CD14-positive monocyte (primary cell): ENCODE results near the gene LILRA2. TPM values are rescaled to one million over a fixed set of nuclear protein-coding genes. Genes with fewer than 3 reads are reported as not detected.
"Not testable (repeated sequence)": the region's sequence is repeated elsewhere in the genome, so short reads cannot be mapped to it uniquely, and the experiment has no call there.

ENCODE experiments used
- DNase-seq, 3 donors: peaks; one replicate each; pipeline ENCODE4 v3.0.0-alpha.2; 2011 to 2022
- H2AFZ ChIP-seq: 2 replicates; pipeline ENCODE4 v1.6.0; 2012; ENCODE audit warnings: mild to moderate bottlenecking, low read depth, low read length, inconsistent platforms; ENCODE audit not compliant: insufficient read depth, poor library complexity, severe bottlenecking
- H3K27ac ChIP-seq, 2 donors: 1 replicate in 1 of 2; 2 replicates in 1 of 2; pipeline ENCODE4 v1.5.1; 2012 to 2013; ENCODE audit warnings: low read length in 2 of 2, control low read depth in 1 of 2, inconsistent platforms in 1 of 2, low read depth in 1 of 2, mild to moderate bottlenecking in 1 of 2
- H3K27me3 ChIP-seq, 2 donors: one replicate each; pipeline versions ENCODE4 v1.6.0 to v1.6.1; 2011 to 2013; ENCODE audit warnings: low read length in 2 of 2; ENCODE audit not compliant: control insufficient read depth in 2 of 2, insufficient read depth in 2 of 2
- H3K36me3 ChIP-seq, 2 donors: replicated peaks in 1 of 2; 1 replicate in 1 of 2; 2 replicates in 1 of 2; pipeline versions ENCODE4 v1.5.1 to v1.6.1; 2012 to 2013; ENCODE audit warnings: low read length in 2 of 2, control low read depth in 1 of 2, inconsistent platforms in 1 of 2, mild to moderate bottlenecking in 1 of 2; ENCODE audit not compliant: insufficient read depth in 2 of 2, control insufficient read depth in 1 of 2
- H3K4me1 ChIP-seq, 2 donors: 1 replicate in 1 of 2; 2 replicates in 1 of 2; pipeline versions ENCODE4 v1.5.1 to v1.6.1; 2012 to 2013; ENCODE audit warnings: low read length in 2 of 2, control low read depth in 1 of 2, inconsistent platforms in 1 of 2, mild to moderate bottlenecking in 1 of 2, moderate library complexity in 1 of 2; ENCODE audit not compliant: insufficient read depth in 2 of 2, control insufficient read depth in 1 of 2
- H3K4me2 ChIP-seq: replicated peaks from 2 replicates; pipeline ENCODE3; 2012; ENCODE audit warnings: low read length, moderate library complexity, mild to moderate bottlenecking; ENCODE audit not compliant: poor library complexity, severe bottlenecking; ENCODE audit errors: extremely low read depth
- H3K4me3 ChIP-seq, 3 experiments: fragments of 200-600 bp in 1 of 3; sonication (generic) in 1 of 3; replicated peaks in 1 of 3; 1 replicate in 2 of 3; 2 replicates in 1 of 3; pipeline ENCODE4 v1.5.1; 2011 to 2013; ENCODE audit warnings: low read length in 3 of 3, mild to moderate bottlenecking in 3 of 3, control low read depth in 2 of 3, low read depth in 2 of 3, inconsistent platforms in 1 of 3, moderate library complexity in 1 of 3
- H3K79me2 ChIP-seq: 2 replicates; pipeline ENCODE4 v1.6.0; 2012; ENCODE audit warnings: mild to moderate bottlenecking, control low read depth, inconsistent platforms, low read length, moderate library complexity; ENCODE audit not compliant: insufficient read depth
- H3K9ac ChIP-seq: 2 replicates; pipeline ENCODE4 v1.6.0; 2017; ENCODE audit warnings: low read length, mild to moderate bottlenecking; ENCODE audit not compliant: insufficient read depth, poor library complexity, severe bottlenecking
- H3K9me3 ChIP-seq, 2 donors: replicated peaks in 1 of 2; 1 replicate in 1 of 2; 2 replicates in 1 of 2; pipeline versions ENCODE4 v1.5.1 to v1.6.1; 2012 to 2013; ENCODE audit warnings: low read length in 2 of 2, control low read depth in 1 of 2; ENCODE audit not compliant: control insufficient read depth in 1 of 2, insufficient read depth in 1 of 2
- H4K20me1 ChIP-seq: 2 replicates; pipeline ENCODE4 v1.6.0; 2012; ENCODE audit warnings: mild to moderate bottlenecking, low read length, control low read depth, moderate library complexity; ENCODE audit not compliant: insufficient read depth
- H3K27ac Mint-ChIP-seq, 7 donors: one replicate each; pipeline ENCODE4 v1.8.0; 2020; ENCODE audit warnings: mild to moderate bottlenecking in 7 of 7, mixed read lengths in 7 of 7, moderate library complexity in 6 of 7, inconsistent platforms in 2 of 7
- H3K27me3 Mint-ChIP-seq, 3 donors: one replicate each; pipeline ENCODE4 v1.8.0; 2021 to 2022; ENCODE audit warnings: low read depth in 3 of 3, mild to moderate bottlenecking in 3 of 3, mixed read lengths in 3 of 3, moderate library complexity in 3 of 3, inconsistent platforms in 1 of 3
- H3K36me3 Mint-ChIP-seq, 2 donors: one replicate each; pipeline ENCODE4 v1.8.0; 2020; ENCODE audit warnings: mixed read lengths in 2 of 2, inconsistent platforms in 1 of 2, mild to moderate bottlenecking in 1 of 2
- H3K4me1 Mint-ChIP-seq: one replicate; pipeline ENCODE4 v1.8.0; 2020; ENCODE audit warnings: mild to moderate bottlenecking, mixed read lengths
- H3K4me3 Mint-ChIP-seq, 2 donors: one replicate each; pipeline ENCODE4 v1.8.0; 2020; ENCODE audit warnings: mild to moderate bottlenecking in 2 of 2, mixed read lengths in 2 of 2, moderate library complexity in 1 of 2
- H3K9me3 Mint-ChIP-seq, 7 donors: one replicate each; pipeline ENCODE4 v1.8.0; 2020 to 2022; ENCODE audit warnings: mixed read lengths in 7 of 7, mild to moderate bottlenecking in 6 of 7, moderate library complexity in 6 of 7, inconsistent platforms in 2 of 7
- CTCF ChIP-seq: fragments of 200-600 bp; IDR thresholded peaks from one replicate; pipeline ENCODE4 v1.8.0; 2022; ENCODE audit warnings: antibody characterized with exemption, mild to moderate bottlenecking
- WGBS: methylation state at CpG from one replicate; pipeline ENCODE4 v1.1.5; 2013; ENCODE audit warnings: missing lambda C conversion rate; ENCODE audit not compliant: insufficient coverage; 5-methylcytosine and 5-hydroxymethylcytosine counted together
- intact Hi-C, 2 donors: fragments of 100-400 bp; cut with micrococcal nuclease; formaldehyde crosslinking; loops; one replicate each; pipeline versions ENCODE4 v1.15.0 to v1.15.1; 2023
- polyA plus RNA-seq, 3 donors: library from polyadenylated mRNA; depleted of rRNA in 1 of 3; unstranded in 2 of 3; stranded (reverse) in 1 of 3; fragments of 300-500 nt in 2 of 3; fragments of >200 nt in 1 of 3; fragmentation: Illumina TruSeq in 2 of 3; gene quantifications; 1 replicate in 2 of 3; 2 replicates in 1 of 3; pipeline ENCODE4 v1.2.3, GENCODE V29; 2012 to 2021

LILRA2 gene
- polyA plus RNA-seq, 3 donors: 333 to 451 (median 377) TPM

GRCh38 chr19:54593931-54594626 lies 20.5 kb downstream of the LILRA2 start:
- H3K36me3 Mint-ChIP-seq: peaks cover 37 to 48% of the 10 kb centered on the region in 2 donors
- H3K9me3 Mint-ChIP-seq, H3K27me3 Mint-ChIP-seq, H3K9me3 ChIP-seq, H3K27me3 ChIP-seq: not testable (repeated sequence)
- peak overlapping the region; percentile 85 to 88 for H3K27ac ChIP-seq
- peaks cover 45% of the 10 kb centered on the region for H4K20me1 ChIP-seq
- H3K9ac ChIP-seq: peak overlapping the region; percentile 67
- peak overlapping the region; percentile 64 for H2AFZ ChIP-seq
- no CpG with 5 or more reads among the region's 9 CpGs for WGBS
- peak overlapping the region; percentile 93 to 98 (median 96) for H3K27ac Mint-ChIP-seq
- peaks cover 33 to 52% of the 10 kb centered on the region in 2 donors for H3K4me1 ChIP-seq
- peak overlapping the region; percentile 82 to 93 (median 88) for H3K4me3 ChIP-seq
- DNase-seq: peak; percentile 55 to 66 (median 57)
- H3K79me2 ChIP-seq: peaks cover 27% of the 10 kb centered on the region
- peak overlapping the region; percentile 79 for H3K4me2 ChIP-seq
- peaks cover 71% of the 10 kb centered on the region for H3K4me1 Mint-ChIP-seq
- intact Hi-C loops: loop anchor here (5.0 to 10.0 kb wide), 2 partner anchors 38 to 119 kb away; partner anchors contain the start of genes CDC42EP5 (in 1 of the 2) and LILRB1 (in 1 of the 2)
- H3K36me3 ChIP-seq: peaks cover 35 to 41% of the 10 kb centered on the region in 2 donors
- H3K4me3 Mint-ChIP-seq: peak overlapping the region; percentile 98 to 100

- Histone ChIP-seq H3K79me2 (peaks cover 27% of the 10 kb centered on the region), H3K4me2 (peak overlapping the region; percentile 79), H2AFZ (no peak overlapping the region), H3K9me3 (no peaks in the 10 kb centered on the region), H3K36me3 (peaks cover 38 to 47% of the 10 kb centered on the region in 2 donors), H3K27me3 (no peaks in the 10 kb centered on the region), H3K4me1 (peaks cover 33 to 52% of the 10 kb centered on the region in 2 donors), H3K9ac (peak overlapping the region; percentile 67), H3K27ac (peak overlapping the region; percentile 85 to 88), H3K4me3 (peak overlapping the region; percentile 82 to 93 (median 88)), H4K20me1 (peaks cover 52% of the 10 kb centered on the region)
- H3K27ac Mint-ChIP-seq: peak overlapping the region in 6 of 7 donors; percentile 69 to 98 (median 96)
- H3K4me1 Mint-ChIP-seq: peaks cover 66% of the 10 kb centered on the region
- TF ChIP-seq CTCF: no peak
- H3K27me3 Mint-ChIP-seq: peaks cover 0 to 3% (median 2%) of the 10 kb centered on the region in 3 donors
- peak overlapping the region; percentile 98 to 100 for H3K4me3 Mint-ChIP-seq
- H3K9me3 Mint-ChIP-seq: peaks cover 0 to 6% (median 3%) of the 10 kb centered on the region in 7 donors
- peaks cover 38 to 48% of the 10 kb centered on the region in 2 donors for H3K36me3 Mint-ChIP-seq
- intact Hi-C loops: loop anchor here (5.0 to 10.0 kb wide), 2 partner anchors 38 to 120 kb away; partner anchors contain the start of genes LILRB1 (in 2 of the 2) and CDC42EP5 (in 1 of the 2)
- no peak for DNase-seq
- 100% methylated on average over 2 of the region's 5 CpGs for WGBS
Measured at GRCh38 chr19:54594737-54595136, 21.1 kb downstream of the LILRA2 start.

GRCh38 chr19:54595680-54596436 lies 22.3 kb downstream of the LILRA2 start:
- H3K4me1 ChIP-seq: peaks cover 36 to 62% of the 10 kb centered on the region in 2 donors
- H3K27me3 Mint-ChIP-seq, H3K9me3 ChIP-seq, DNase-seq, H2AFZ ChIP-seq, H3K4me2 ChIP-seq, H3K9me3 Mint-ChIP-seq, H3K4me3 ChIP-seq, H3K27ac ChIP-seq, H3K9ac ChIP-seq, H3K27me3 ChIP-seq: not testable (repeated sequence)
- H3K79me2 ChIP-seq: peaks cover 27% of the 10 kb centered on the region
- 98% methylated on average over 22 of the region's 26 CpGs for WGBS
- peak overlapping the region; percentile 27 to 100 for H3K4me3 Mint-ChIP-seq
- H3K36me3 ChIP-seq: peaks cover 49 to 58% of the 10 kb centered on the region in 2 donors
- intact Hi-C loops: loop anchor here in 1 of 2 donors (5.0 to 10.0 kb wide), 2 partner anchors 36 to 121 kb away; partner anchors contain the start of genes CDC42EP5 and LILRB1
- peaks cover 69% of the 10 kb centered on the region for H3K4me1 Mint-ChIP-seq
- H3K36me3 Mint-ChIP-seq: peaks cover 45 to 52% of the 10 kb centered on the region in 2 donors
- peaks cover 63% of the 10 kb centered on the region for H4K20me1 ChIP-seq
- H3K27ac Mint-ChIP-seq: peak overlapping the region in 1 of 7 donors; percentile 6
